Neural cell (in vitro differentiated cells): ENCODE data around the gene NRAS.

Experiments used
- CTCF ChIP-seq: fragments of 450-650 bp; IDR thresholded peaks from 2 replicates; pipeline ENCODE4 v1.5.1; 2014; ENCODE audit warnings: antibody characterized with exemption, mild to moderate bottlenecking, moderate library complexity; ENCODE audit not compliant: poor library complexity, severe bottlenecking
- POLR2AphosphoS5 ChIP-seq: IDR thresholded peaks from 2 replicates; pipeline ENCODE4 v1.6.1; 2012
- RAD21 ChIP-seq: fragments of 450-650 bp; conservative IDR thresholded peaks from 2 replicates; pipeline ENCODE4 v1.6.1; 2014; ENCODE audit warnings: antibody characterized with exemption, mild to moderate bottlenecking, moderate library complexity
- REST ChIP-seq: IDR thresholded peaks from 2 replicates; pipeline ENCODE4 v1.6.1; 2012; ENCODE audit warnings: borderline replicate concordance
- TAF1 ChIP-seq: IDR thresholded peaks from 2 replicates; pipeline ENCODE4 v1.6.1; 2012; ENCODE audit warnings: low read depth

- TF ChIP-seq TAF1 (no peak), CTCF (no peak), POLR2AphosphoS5 (no peak), REST (no peak), RAD21 (no peak)
These were observed 14.6 kb downstream of the NRAS start for GRCh38 chr1:114701931-114702330.
